NCI-H69 (cell line): Measurements from ENCODE around the gene DSPP.

Experiments
- DNase-seq: peaks from one replicate; lab custom pipeline; 2025; lab: John Stamatoyannopoulos, UW

Gene DSPP

DNA sequence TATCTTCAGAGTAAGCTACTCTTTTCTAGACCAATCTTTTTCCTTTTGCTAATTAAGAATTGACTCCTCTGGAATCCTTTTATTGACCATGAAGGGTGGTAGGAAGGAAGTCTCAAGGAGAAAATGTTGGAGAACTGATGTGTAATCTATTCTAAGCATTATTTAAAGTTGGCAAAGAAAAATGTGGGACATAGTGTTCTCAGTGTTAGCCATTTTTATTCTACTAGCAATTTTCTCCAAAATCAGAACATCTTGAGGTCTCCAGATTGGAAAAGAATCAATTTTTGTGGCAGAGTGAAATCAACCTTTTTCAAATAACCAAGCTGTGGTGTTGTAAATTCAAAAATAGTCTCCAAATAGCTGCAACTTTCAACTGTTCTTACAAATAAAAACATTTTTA, 23.3 kb downstream of the DSPP start:
- no peak for DNase-seq

DNA sequence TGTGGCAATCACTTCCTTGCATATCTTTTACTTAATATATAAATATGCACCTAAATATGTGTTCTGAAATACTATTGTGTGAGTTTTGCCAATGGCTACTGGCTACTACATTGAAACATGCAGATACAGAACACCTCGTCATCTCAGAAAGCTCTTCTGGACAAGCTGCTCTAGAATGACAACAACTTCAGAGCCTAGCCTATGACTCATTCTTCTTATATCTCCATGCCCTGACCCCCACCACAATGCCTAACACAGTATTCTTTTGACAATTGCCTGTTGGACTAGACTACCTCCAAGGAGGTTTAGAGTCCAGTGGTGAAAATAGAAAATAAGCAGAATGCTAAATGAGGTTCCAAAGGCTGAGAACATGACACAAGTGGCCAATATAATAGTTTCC, 24.1 kb downstream of the DSPP start:
- DNase-seq = no peak

DNA sequence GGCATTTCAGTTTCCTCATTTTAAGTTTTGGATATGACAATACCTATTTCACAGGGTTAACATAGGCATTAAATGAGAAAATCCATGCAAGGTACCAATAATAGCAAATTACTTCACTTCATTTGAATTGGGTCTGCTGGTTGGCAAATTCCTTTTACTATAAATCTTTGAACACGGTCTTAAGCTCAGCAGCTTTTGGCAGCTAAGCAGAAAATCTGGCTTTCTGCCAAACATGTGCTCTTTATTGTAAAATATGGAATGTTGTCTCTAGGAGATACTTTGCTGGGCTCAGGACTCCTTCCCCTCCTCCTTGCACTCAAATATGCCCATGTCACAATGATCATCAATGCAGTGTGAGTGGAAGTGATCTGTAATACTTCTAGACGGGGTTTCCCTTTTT, 24.9 kb downstream of the DSPP start:
- peak; percentile 40 for DNase-seq

- no peak for DNase-seq
These were observed 36.0 kb downstream of the DSPP start for GRCh38 chr4:87644286-87644685.

- DNase-seq = no peak
These were observed 41.7 kb downstream of the DSPP start, which contains the start of gene DMP1 for GRCh38 chr4:87649980-87650379. Gene DMP1 (plus strand): TSS chr4:87650280. CDS start chr4:87656493, 6,213 bp downstream.

DNA sequence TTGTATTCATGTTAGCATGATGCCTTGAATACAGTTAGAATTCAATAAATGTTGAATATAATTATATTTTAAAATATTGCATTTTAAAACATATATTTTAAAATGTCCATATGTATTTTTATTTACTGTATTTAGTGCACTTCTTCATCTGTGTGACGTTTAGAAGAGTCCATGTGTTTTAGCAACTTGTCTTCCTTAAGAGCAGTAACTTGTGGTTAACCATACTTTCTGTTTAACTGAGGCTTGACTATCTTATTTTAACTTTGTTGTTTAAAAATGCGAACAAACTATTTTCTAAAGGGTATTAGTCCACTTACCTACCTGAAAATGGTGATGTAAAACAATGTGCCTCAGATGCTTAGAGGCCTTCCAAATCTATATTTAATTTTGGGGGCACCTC, 42.6 kb downstream of the DSPP start:
- no peak for DNase-seq

GRCh38 chr4:87651941-87652340, 43.6 kb downstream of the DSPP start:
- no peak for DNase-seq

DNA sequence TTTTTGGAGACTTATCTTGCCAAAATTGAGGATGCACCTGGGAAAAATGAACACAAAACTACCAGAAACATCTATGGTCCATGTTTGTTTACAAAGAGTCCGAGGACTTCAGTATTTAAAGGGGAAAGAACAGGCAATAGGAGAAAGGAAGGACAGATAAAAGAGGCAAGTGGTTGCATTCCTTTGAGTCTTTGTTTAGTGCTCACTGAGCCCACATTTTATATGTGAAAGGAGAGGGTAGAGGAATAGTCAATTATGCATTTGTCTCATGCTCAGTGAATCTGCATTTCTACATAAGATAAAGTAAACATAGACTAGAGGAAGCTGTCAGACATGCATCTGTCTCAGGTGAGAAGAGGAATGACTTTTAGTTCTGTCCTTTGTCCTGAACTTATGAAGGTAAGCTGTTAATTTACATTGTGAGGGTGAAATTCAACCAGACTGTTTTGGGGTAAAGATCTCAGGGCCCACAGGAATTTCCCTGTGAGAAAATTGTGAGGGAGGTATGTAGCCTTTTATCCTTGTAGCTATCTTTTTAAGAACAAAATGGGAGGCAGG, 46.2 kb downstream of the DSPP start:
- DNase-seq = no peak

DNA sequence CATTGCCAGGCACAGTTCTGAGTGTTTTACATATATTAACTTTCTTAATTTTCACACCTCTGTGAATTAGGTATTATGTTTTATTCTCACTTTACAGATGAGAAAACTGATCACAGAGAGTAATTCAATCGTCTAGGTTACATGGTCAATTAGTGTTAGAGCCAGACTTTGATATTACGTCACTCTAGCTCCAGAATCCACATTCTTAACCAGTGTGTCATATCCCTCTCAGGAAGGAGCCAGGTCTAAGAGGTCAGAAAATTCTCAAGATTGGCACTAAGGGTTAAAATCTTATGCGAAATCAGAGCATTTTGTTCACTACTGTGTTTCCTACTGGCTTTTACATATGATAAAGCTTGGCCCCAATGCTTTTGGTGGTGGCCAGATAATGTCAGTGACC, 49.2 kb downstream of the DSPP start:
- no peak for DNase-seq

- DNase-seq = no peak
These were observed 51.1 kb downstream of the DSPP start for GRCh38 chr4:87659247-87659931.

DNA sequence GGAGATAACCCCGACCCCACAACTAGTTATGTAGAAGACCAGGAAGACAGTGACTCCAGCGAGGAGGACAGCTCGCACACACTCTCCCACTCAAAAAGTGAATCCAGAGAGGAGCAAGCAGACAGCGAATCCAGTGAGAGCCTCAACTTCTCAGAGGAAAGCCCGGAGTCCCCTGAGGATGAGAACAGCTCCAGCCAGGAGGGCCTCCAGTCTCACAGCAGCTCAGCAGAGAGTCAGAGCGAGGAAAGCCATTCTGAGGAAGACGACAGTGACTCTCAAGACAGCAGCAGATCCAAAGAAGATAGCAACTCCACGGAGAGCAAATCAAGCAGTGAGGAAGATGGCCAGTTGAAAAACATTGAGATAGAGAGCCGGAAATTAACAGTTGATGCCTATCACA, 54.5 kb downstream of the DSPP start:
- no peak for DNase-seq
